SK-N-SH (cell line): ENCODE results near the gene ADD3. TPM values are rescaled to one million over a fixed set of nuclear protein-coding genes. Genes with fewer than 3 reads are reported as not detected.

Source experiments
- CTCF ChIA-PET: fragments of 300-600, 350-600 bp; formaldehyde crosslinking; extraction: SDS; loops from one replicate; lab custom pipeline; 2021; lab: Yijun Ruan, JAX
- POLR2A ChIA-PET: fragments of 350-600 bp; sonication (Branson Sonifier 250); formaldehyde crosslinking; extraction: SDS; loops from one replicate; lab custom pipeline; 2020; ENCODE audit warnings: antibody characterized with exemption, inconsistent platforms; lab: Yijun Ruan, JAX
- DNase-seq: peaks from one replicate; pipeline ENCODE4 v3.0.0; 2012
- H2AFZ ChIP-seq: fragments of 200-600 bp; sonication (generic); 2 replicates; pipeline ENCODE4 v1.8.1; 2016; ENCODE audit warnings: antibody characterized with exemption, mild to moderate bottlenecking, low read depth
- H3F3A ChIP-seq: fragments of 200-600 bp; sonication (generic); replicated peaks from 2 replicates; pipeline ENCODE3; 2016; ENCODE audit warnings: antibody characterized with exemption, mild to moderate bottlenecking; ENCODE audit not compliant: insufficient read depth
- H3K27ac ChIP-seq, 2 experiments: fragments of 200-500 bp in 1 of 2; fragments of 200-600 bp in 1 of 2; sonication (Bioruptor generic) in 1 of 2; sonication (generic), shearing (Covaris generic) in 1 of 2; 2 replicates each; pipeline versions ENCODE4 v1.5.1 to v1.6.1; 2014 to 2016; ENCODE audit warnings: low read depth in 2 of 2, inconsistent platforms in 1 of 2, low read length in 1 of 2, mild to moderate bottlenecking in 1 of 2, mixed read lengths in 1 of 2
- H3K27me3 ChIP-seq: fragments of 200-600 bp; sonication (generic), shearing (Covaris generic); 2 replicates; pipeline ENCODE4 v1.6.1; 2016; ENCODE audit warnings: mixed run types; ENCODE audit not compliant: insufficient read depth
- H3K36me3 ChIP-seq, 2 experiments: fragments of 200-500 bp in 1 of 2; fragments of 200-600 bp in 1 of 2; sonication (Bioruptor generic) in 1 of 2; sonication (generic) in 1 of 2; replicated peaks in 1 of 2; 2 replicates each; pipeline versions ENCODE3 to v1.5.1; 2014 to 2016; ENCODE audit warnings: low read length in 1 of 2, mild to moderate bottlenecking in 1 of 2; ENCODE audit not compliant: insufficient read depth in 2 of 2, control insufficient read depth in 1 of 2
- H3K4me1 ChIP-seq, 2 experiments: fragments of 200-500 bp in 1 of 2; fragments of 200-600 bp in 1 of 2; sonication (Bioruptor generic) in 1 of 2; sonication (generic), shearing (Covaris generic) in 1 of 2; 2 replicates each; pipeline versions ENCODE4 v1.5.1 to v1.6.1; 2014 to 2016; ENCODE audit warnings: low read depth in 1 of 2, low read length in 1 of 2, mixed run types in 1 of 2; ENCODE audit not compliant: insufficient read depth in 2 of 2, control insufficient read depth in 1 of 2
- H3K4me2 ChIP-seq: fragments of 200-600 bp; sonication (generic), shearing (Covaris generic); 2 replicates; pipeline ENCODE4 v1.6.1; 2017; ENCODE audit warnings: mixed run types
- H3K4me3 ChIP-seq, 2 experiments: fragments of 200-500 bp in 1 of 2; fragments of 200-600 bp in 1 of 2; sonication (Bioruptor generic) in 1 of 2; sonication (generic), shearing (Covaris generic) in 1 of 2; 2 replicates each; pipeline versions ENCODE4 v1.5.1 to v1.8.1; 2014 to 2016; ENCODE audit warnings: low read depth in 2 of 2, inconsistent platforms in 1 of 2, low read length in 1 of 2, mild to moderate bottlenecking in 1 of 2, mixed read lengths in 1 of 2, moderate library complexity in 1 of 2
- H3K79me2 ChIP-seq: fragments of 200-600 bp; sonication (generic); 2 replicates; pipeline ENCODE4 v1.8.1; 2017; ENCODE audit warnings: mild to moderate bottlenecking; ENCODE audit not compliant: insufficient read depth
- H3K9ac ChIP-seq: fragments of 200-600 bp; sonication (generic); 2 replicates; pipeline ENCODE4 v1.6.1; 2017; ENCODE audit warnings: mixed run types
- H3K9me2 ChIP-seq: fragments of 200-600 bp; sonication (generic); 2 replicates; pipeline ENCODE4 v1.6.1; 2017; ENCODE audit warnings: mixed run types
- H3K9me3 ChIP-seq: fragments of 200-600 bp; sonication (generic); 2 replicates; pipeline ENCODE4 v1.6.1; 2017; ENCODE audit warnings: mixed run types, mild to moderate bottlenecking, moderate library complexity
- H4K20me1 ChIP-seq: fragments of 200-600 bp; sonication (generic); 2 replicates; pipeline ENCODE4 v1.6.1; 2017; ENCODE audit warnings: mild to moderate bottlenecking, mixed run types; ENCODE audit not compliant: insufficient read depth
- CHD2 ChIP-seq: fragments of 150-350 bp; IDR thresholded peaks from 2 replicates; pipeline ENCODE4 v1.6.1; 2018; ENCODE audit warnings: low read length; ENCODE audit not compliant: partially characterized antibody
- ELF1 ChIP-seq: IDR thresholded peaks from 2 replicates; pipeline ENCODE4 v1.4.0; 2012
- EP300 ChIP-seq, 2 experiments: IDR thresholded peaks; 2 replicates each; pipeline versions ENCODE4 v1.4.0 to v1.6.1; 2012; ENCODE audit warnings: borderline replicate concordance in 1 of 2, low read depth in 1 of 2, low read length in 1 of 2
- EZH2phosphoT487 ChIP-seq: fragments of 200-600 bp; sonication (generic); IDR thresholded peaks from 2 replicates; pipeline ENCODE4 v1.6.1; 2017; ENCODE audit warnings: low read depth, mixed run types, mild to moderate bottlenecking, antibody characterized with exemption, moderate library complexity, borderline replicate concordance
- FOXM1 ChIP-seq: IDR thresholded peaks from 2 replicates; pipeline ENCODE4 v1.4.0; 2012; ENCODE audit warnings: low read depth, mild to moderate bottlenecking
- GABPA ChIP-seq: IDR thresholded peaks from 2 replicates; pipeline ENCODE4 v1.4.0; 2012; ENCODE audit warnings: low read depth, mild to moderate bottlenecking
- JUND ChIP-seq: IDR thresholded peaks from 2 replicates; pipeline ENCODE4 v1.4.0; 2012
- RAD21 ChIP-seq: IDR thresholded peaks from 2 replicates; pipeline ENCODE4 v1.6.1; 2012; ENCODE audit warnings: mild to moderate bottlenecking, low read length
- RCOR1 ChIP-seq: fragments of 150-350 bp; IDR thresholded peaks from 2 replicates; pipeline ENCODE4 v1.6.1; 2017; ENCODE audit warnings: antibody characterized with exemption, low read length
- SIN3A ChIP-seq: IDR thresholded peaks from 2 replicates; pipeline ENCODE4 v1.6.1; 2012; ENCODE audit warnings: low read depth, mild to moderate bottlenecking, low read length, moderate library complexity, borderline replicate concordance
- SMC3 ChIP-seq: IDR thresholded peaks from 2 replicates; pipeline ENCODE4 v1.6.1; 2012; ENCODE audit warnings: low read depth, low read length, improper control_type of control experiment
- TCF12 ChIP-seq: IDR thresholded peaks from 2 replicates; pipeline ENCODE4 v1.4.0; 2012
- TEAD4 ChIP-seq: IDR thresholded peaks from 2 replicates; pipeline ENCODE4 v1.4.0; 2012; ENCODE audit warnings: mild to moderate bottlenecking, borderline replicate concordance; ENCODE audit not compliant: insufficient read depth
- WGBS: methylation state at CpG from one replicate; pipeline ENCODE4 v1.1.6; 2017; ENCODE audit warnings: low lambda C conversion rate; 5-methylcytosine and 5-hydroxymethylcytosine counted together
- polyA plus RNA-seq, 3 experiments: library from polyadenylated mRNA; depleted of rRNA; stranded (reverse); fragments of >200 nt; gene quantifications; 2 replicates each; pipeline ENCODE4 v1.2.3, GENCODE V29; 2012
- TF ChIP-seq, protein P1 (sequence below): IDR thresholded peaks from 2 replicates; pipeline ENCODE4 v1.6.1; 2012; ENCODE audit warnings: mild to moderate bottlenecking, low read depth, low read length, moderate library complexity
- TF ChIP-seq, protein P2 (sequence below): IDR thresholded peaks from 2 replicates; pipeline ENCODE4; 2012
- TF ChIP-seq, protein P3 (sequence below): fragments of 200-600 bp; sonication (generic); IDR thresholded peaks from 2 replicates; pipeline ENCODE4 v1.6.1; 2017; ENCODE audit warnings: antibody characterized with exemption, mild to moderate bottlenecking, moderate library complexity
- TF ChIP-seq, protein P4 (sequence below): IDR thresholded peaks from 2 replicates; pipeline ENCODE4 v1.4.0; 2012; ENCODE audit warnings: low read depth

ADD3 gene
- polyA plus RNA-seq, 1 of the 3 experiments (the other 2 are of a cell fraction) = 27.6 TPM

DNA sequence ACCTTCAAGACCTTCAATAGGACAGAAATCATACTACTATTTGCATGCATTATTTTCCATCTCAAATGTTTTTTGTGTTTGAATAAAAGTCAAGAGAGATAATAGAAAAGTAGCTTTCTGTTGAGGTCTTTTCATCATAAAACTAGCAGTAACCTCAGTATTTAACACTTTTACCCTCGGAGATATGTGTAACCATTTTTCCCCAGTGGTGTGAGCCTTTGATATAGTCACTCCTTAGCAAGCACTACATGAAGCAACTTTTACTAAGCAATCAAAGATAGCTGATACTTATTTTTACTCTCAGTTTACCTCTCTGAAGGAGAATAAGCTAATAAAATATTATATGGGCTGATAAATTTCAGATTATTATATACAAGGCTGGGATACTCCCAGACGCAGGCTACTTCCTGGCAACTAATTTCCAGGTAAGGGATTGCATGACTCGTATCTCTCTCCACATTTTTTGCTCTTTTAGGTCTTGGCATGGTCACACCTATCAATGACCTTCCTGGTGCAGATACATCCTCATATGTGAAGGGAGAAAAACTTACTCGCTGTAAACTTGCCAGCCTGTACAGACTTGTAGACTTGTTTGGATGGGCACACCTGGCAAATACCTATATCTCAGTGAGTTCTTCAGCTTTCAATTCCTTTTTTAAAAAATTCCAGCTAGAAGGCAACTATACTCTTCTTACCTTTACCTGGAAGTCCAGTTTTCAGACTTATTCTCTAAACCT, 108.2 kb downstream of the ADD3 start (continued):
- TF ChIP-seq, protein P1, sequence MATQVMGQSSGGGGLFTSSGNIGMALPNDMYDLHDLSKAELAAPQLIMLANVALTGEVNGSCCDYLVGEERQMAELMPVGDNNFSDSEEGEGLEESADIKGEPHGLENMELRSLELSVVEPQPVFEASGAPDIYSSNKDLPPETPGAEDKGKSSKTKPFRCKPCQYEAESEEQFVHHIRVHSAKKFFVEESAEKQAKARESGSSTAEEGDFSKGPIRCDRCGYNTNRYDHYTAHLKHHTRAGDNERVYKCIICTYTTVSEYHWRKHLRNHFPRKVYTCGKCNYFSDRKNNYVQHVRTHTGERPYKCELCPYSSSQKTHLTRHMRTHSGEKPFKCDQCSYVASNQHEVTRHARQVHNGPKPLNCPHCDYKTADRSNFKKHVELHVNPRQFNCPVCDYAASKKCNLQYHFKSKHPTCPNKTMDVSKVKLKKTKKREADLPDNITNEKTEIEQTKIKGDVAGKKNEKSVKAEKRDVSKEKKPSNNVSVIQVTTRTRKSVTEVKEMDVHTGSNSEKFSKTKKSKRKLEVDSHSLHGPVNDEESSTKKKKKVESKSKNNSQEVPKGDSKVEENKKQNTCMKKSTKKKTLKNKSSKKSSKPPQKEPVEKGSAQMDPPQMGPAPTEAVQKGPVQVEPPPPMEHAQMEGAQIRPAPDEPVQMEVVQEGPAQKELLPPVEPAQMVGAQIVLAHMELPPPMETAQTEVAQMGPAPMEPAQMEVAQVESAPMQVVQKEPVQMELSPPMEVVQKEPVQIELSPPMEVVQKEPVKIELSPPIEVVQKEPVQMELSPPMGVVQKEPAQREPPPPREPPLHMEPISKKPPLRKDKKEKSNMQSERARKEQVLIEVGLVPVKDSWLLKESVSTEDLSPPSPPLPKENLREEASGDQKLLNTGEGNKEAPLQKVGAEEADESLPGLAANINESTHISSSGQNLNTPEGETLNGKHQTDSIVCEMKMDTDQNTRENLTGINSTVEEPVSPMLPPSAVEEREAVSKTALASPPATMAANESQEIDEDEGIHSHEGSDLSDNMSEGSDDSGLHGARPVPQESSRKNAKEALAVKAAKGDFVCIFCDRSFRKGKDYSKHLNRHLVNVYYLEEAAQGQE = no peak
- TF ChIP-seq GABPA = no peak
- TF ChIP-seq, protein P2, sequence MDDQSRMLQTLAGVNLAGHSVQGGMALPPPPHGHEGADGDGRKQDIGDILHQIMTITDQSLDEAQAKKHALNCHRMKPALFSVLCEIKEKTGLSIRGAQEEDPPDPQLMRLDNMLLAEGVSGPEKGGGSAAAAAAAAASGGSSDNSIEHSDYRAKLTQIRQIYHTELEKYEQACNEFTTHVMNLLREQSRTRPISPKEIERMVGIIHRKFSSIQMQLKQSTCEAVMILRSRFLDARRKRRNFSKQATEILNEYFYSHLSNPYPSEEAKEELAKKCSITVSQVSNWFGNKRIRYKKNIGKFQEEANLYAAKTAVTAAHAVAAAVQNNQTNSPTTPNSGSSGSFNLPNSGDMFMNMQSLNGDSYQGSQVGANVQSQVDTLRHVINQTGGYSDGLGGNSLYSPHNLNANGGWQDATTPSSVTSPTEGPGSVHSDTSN = no peak
- no peak for TF ChIP-seq RCOR1
- TF ChIP-seq, protein P3, sequence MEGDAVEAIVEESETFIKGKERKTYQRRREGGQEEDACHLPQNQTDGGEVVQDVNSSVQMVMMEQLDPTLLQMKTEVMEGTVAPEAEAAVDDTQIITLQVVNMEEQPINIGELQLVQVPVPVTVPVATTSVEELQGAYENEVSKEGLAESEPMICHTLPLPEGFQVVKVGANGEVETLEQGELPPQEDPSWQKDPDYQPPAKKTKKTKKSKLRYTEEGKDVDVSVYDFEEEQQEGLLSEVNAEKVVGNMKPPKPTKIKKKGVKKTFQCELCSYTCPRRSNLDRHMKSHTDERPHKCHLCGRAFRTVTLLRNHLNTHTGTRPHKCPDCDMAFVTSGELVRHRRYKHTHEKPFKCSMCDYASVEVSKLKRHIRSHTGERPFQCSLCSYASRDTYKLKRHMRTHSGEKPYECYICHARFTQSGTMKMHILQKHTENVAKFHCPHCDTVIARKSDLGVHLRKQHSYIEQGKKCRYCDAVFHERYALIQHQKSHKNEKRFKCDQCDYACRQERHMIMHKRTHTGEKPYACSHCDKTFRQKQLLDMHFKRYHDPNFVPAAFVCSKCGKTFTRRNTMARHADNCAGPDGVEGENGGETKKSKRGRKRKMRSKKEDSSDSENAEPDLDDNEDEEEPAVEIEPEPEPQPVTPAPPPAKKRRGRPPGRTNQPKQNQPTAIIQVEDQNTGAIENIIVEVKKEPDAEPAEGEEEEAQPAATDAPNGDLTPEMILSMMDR = no peak

DNA sequence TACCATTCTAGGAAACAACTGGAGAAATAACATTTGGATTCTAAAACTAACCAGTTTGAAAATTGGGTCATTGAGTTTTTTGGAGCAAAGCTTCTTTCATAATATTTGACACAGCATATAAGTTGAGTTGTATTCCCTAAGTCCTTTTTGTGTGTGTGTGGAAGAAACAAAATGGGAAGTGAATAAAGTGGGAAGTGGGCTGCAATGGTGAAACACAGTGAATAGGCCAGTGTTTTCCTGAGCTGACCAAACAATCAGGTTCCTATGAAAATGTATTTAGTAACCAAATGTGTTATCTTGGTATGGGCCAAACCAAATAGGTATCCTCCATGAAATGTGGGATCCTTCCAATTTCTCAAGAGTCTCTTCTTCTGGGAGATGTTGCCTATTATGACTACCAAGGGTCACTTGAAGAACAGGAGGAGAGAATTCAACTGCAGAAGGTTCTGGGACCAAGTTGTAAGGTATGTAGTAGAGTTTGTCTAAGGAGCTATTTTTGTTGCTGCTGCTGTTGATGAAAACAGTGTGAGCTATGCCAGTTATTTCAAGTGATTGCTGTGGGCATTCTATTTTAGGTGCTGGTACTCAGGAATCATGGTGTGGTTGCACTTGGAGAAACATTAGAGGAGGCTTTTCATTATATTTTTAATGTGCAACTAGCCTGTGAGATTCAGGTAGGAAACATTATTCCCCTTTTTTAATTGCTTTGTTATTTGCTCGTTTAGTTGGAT, 111.3 kb downstream of the ADD3 start:
- H3K9me3 ChIP-seq = no peaks in the 10 kb centered on the region
- no peak overlapping the region for H3K4me2 ChIP-seq
- no peaks in the 10 kb centered on the region; a peak in 1 of 4 replicates for H3K4me1 ChIP-seq
- WGBS = 87% methylated on average over 1 of the region's 1 CpG
- H4K20me1 ChIP-seq = no peaks in the 10 kb centered on the region
- H3K9ac ChIP-seq = no peak overlapping the region
- H3K27ac ChIP-seq = peak overlapping the region in 1 of 2 experiments; percentile 43; a peak in 2 of 4 replicates
- H3K79me2 ChIP-seq = no peaks in the 10 kb centered on the region
- no peaks in the 10 kb centered on the region for H3K9me2 ChIP-seq
- ChIA-PET CTCF (interaction anchor here (1.0 to 3.4 kb wide), 5 partner anchors 14 to 237 kb away, joined by 3 to 21 read pairs (median 3); no protein-coding TSS in a partner anchor), POLR2A (no interaction called here)
- no peak overlapping the region for H3K4me3 ChIP-seq
- H3F3A ChIP-seq = peaks cover 6% of the 10 kb centered on the region
- H3K27me3 ChIP-seq = no peaks in the 10 kb centered on the region
- DNase-seq = no peak
- TF ChIP-seq TEAD4 (no peak), FOXM1 (no peak), SMC3 (no peak), CHD2 (no peak), ELF1 (no peak), JUND (no peak), EZH2phosphoT487 (no peak), RAD21 (no peak), TCF12 (no peak), EP300 (IDR thresholded peaks at IDR 0.05; ENCODE audit: borderline replicate concordance in 1 of 2, low read depth in 1 of 2, low read length in 1 of 2) (no peak), SIN3A (no peak)
- TF ChIP-seq, protein P3 = no peak
- TF ChIP-seq, protein P4, sequence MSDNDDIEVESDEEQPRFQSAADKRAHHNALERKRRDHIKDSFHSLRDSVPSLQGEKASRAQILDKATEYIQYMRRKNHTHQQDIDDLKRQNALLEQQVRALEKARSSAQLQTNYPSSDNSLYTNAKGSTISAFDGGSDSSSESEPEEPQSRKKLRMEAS = no peak
- peaks cover 43 to 58% of the 10 kb centered on the region in 2 experiments for H3K36me3 ChIP-seq
- H2AFZ ChIP-seq = no peak overlapping the region
